HG03066 (cell line): Measurements from ENCODE around the gene SERPINC1.
"Not testable (repeated sequence)": the region's sequence is repeated elsewhere in the genome, so short reads cannot be mapped to it uniquely, and the experiment has no call there.

ENCODE experiments used
- ATAC-seq: cut with Tn5 transposase; IDR thresholded peaks from one replicate; pipeline ENCODE4 v1.9.1; 2021; ENCODE audit warnings: low read depth; ENCODE audit not compliant: unreplicated experiment

The SERPINC1 gene

DNA sequence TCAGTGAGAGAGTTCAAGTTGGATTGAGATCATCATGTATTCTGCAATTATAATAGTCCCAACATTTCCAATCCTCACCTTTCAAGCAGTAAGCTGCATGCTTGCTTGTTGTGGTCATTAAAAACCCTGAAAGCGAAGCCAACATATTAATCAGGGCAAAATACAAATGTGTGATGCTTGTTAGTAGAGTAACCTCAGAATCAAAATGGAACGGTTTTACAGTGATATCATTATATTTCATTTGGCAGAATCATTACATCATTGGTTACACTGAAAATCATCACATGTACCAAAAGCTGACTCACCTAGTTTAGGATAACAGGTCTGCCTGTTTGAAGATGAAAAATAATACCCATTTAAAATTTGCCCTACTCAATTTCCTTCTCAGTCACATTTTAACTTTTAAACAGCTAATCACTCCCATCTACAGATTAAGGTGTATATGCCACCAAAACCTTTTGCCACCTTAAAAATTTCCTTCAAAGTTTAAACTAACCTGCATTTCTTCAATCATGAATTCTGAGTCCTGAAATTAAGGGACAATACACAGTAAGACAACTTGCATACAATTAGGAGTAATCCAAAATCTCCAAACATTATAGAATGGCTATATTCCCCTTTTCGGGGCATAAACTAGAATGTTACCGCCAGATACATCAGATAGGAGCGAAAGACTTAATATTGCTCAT lies 52.8 kb downstream of the SERPINC1 start:
- no peak for ATAC-seq

DNA sequence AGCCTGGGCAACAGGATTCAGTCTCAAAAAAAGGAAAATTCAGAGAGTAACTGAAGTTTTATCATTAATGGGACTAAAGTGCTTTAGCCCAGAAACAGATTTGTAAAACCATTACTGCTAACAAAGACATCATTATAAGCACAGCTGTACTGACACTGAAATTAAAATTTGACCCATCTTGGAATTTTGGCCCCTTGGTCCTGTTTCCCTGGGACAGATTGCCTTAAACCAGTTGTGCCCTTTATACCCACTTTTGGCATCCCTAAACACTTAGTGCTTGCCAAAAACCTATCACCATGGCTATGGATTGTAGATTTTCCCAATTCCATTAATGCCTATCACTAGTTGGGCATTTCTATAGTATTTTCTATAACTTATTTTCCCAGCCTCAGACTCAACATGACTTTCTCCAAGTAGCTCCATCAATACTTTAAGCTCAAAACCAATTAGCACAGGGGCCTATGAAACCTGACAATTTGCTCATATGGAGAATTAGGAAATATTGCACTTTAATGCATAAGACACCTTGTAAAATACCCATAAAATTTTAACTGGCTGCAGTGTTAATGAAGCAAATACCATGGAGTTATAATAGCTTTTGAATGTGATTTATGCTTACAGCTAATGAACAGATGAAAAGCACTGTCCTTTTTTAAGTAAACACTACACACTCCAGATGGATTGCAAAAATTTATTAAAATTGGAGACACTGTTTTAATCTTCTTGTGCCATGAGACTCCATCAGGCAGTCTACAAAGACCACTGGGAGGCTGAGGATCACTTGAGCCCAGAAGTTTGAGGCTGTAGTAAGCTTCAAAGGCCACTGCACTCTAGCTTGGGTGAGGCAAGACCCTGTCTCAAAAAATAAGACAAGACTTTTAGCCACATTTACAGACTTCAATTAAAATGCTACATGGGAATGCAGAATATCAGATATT lies 53.6 kb downstream of the SERPINC1 start:
- ATAC-seq: no peak

DNA sequence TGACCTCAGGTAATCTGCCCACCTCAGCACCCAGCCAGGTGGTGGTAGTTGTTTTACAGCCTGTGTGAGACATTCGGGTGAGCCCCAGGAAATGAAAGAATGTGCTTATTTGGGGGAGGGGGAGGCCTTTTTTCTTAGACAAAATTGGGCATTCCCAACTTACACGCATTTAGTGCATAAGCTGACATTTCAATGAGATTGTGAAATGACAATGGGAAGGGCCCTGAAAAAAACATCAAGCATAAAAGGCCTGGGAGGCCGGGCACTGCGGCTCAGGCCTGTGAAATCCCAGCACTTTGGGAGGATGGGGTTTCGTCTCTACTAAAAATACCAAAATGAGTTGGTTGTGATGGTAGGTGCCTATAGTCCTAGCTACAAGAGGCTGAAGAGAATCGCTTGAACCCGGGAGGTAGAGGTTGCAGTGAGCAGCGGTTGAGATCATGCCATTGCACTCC lies 54.3 kb downstream of the SERPINC1 start:
- no peak for ATAC-seq

DNA sequence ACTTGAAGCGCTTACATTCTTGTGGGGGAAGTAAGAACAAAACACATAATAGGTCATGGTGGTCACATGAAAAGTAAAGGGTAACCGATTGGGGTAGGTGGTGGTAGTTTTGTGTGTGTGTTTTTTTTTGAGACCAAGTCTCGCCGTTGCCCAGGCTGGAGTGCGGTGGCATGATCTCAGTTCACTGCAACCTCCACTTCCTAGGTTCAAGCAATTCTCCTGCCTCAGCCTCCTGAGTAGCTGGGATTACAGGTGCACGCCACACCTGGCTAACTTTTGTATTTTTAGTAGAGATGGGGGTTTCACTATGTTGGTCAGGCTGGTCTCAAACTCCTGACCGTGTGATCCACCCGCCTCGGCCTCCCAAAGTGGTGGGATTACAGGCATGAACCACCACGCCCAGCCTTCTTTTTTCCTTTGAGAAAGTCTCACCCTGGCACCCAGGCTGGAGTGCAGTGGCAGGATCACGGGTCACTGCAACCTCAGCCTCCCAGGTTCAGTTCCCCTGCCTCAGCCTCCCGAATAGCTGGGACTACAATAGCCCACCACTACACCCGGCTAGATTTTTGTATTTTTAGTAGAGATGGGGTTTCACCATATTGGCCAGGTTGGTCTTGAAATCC lies 54.9 kb downstream of the SERPINC1 start:
- ATAC-seq: not testable (repeated sequence)

DNA sequence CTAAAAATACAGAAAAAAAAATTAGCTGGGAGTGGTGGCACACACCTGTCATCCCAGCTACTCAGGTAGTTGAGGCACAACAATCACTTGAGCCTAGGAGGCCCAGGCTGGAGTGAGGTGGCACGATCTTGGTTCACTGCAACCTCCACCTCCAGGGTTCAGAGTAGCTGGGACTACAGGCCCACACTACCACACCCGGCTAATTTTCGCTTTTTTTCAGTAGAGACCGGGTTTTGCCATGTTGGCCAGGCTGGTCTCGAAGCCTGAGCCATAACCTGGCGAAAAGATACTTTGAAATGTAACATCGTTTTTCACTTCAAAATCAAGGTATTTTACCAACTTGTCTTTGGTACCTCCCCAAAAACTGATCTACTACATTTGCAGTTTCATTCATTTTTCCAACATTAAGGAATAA lies 55.4 kb downstream of the SERPINC1 start:
- no peak for ATAC-seq

DNA sequence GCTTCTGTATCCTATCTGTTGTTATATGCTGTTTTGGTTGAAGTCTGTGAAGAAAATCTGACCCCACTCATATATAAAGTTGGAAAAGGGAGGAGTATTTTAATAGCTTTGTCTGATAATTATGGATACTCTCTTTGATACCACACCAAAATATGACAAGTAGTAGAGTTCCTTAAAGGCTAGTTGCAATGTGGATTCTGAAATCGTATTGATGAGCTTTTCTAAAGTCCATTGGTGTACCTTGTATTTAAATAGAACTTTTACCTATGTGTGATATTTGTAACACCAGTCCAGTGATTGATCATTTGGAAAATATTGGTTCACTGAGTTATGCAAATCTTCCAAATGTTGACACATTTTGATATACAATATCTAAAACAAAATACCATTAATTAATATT lies 57.1 kb downstream of the SERPINC1 start:
- no peak for ATAC-seq

DNA sequence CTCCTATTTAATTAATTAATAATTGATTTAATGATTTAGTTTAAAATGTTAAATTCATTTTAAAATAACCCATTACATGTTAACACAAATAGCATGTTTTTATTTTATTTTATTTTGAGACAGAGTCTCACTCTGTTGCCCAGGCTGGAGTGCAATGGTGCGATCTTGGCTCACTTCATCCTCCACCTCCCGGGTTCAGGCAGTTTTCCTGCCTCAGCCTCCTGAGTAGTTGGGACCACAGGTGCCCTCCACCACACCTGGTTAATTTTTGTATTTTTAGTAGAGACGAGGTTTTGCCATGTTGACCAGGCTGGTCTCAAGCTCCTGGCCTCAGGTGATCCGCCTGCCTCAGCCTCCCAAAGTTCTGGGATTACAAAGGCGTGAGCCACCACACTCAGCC lies 57.6 kb downstream of the SERPINC1 start:
- not testable (repeated sequence) for ATAC-seq

DNA sequence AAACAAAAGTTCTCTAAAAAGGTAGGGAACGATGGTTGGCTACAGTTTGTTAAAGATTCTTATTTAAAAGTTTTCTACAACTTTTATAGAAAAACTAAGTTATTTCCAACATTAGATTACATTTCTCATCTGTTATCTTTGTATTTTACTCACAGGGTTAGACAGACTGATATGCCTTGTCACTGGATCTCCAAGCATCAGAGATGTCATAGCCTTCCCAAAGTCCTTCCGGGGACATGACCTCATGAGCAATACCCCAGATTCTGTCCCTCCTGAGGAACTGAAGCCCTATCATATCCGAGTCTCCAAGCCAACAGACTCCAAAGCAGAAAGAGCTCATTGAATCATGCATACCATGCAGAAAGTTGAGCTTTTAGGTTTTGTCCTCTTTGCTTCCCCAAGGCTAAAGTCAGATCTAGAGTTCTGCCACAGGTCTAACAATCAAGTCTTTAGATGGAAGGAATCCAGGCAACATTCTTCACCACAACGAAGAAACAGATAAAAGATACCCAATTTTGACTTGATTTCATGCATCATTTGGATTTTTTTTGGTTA lies 59.7 kb downstream of the SERPINC1 start:
- no peak for ATAC-seq

DNA sequence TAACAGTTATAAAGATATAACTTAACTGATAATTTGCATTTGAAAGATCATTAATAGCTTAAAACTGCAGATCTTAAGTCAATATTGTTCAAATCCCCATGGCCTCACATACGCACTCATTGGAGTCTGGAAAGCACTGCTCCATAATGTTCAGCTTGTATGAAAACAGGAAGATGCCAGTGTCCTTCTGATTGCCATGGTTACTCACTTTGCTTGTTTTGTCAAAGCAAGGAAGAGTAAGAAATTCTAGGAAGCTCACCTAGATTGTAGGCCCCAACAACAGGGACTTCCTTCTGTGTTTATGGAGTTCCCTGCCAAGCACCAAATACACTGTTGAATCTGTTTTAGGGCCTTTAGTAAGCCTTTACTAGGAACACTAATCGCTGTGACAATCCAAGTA lies 60.2 kb downstream of the SERPINC1 start:
- no peak for ATAC-seq

DNA sequence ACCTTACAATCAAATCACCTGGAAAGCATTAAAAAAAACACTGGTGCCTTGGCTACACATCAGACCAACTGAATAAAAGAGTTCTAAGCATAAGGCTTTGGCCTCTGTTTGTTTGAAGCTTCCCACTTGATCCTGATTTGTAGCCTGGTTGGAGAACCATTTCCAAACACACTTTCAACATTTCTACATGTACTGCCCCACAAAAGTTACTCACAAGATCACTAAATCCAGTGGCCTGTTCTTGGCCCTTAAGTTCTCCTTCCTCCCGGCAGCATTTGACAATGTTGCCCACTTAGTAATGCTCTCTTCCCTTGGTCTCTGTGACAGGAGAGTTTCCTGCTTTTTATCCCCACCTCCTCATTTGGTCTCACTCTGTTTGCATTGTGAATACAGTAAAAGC lies 61.1 kb downstream of the SERPINC1 start:
- ATAC-seq: no peak
